IPS-20b (cell line): ENCODE results near the gene GOLGA5.

ENCODE experiments used
- H3K27ac ChIP-seq: one replicate; pipeline ENCODE4 v1.5.1; 2013; ENCODE audit warnings: low read length
- H3K27me3 ChIP-seq: 2 replicates; pipeline ENCODE4 v1.6.1; 2013; ENCODE audit warnings: mild to moderate bottlenecking, low read length, inconsistent platforms; ENCODE audit not compliant: insufficient read depth
- H3K36me3 ChIP-seq: 2 replicates; pipeline ENCODE4 v1.6.1; 2013; ENCODE audit warnings: low read depth, mild to moderate bottlenecking, inconsistent platforms, low read length, moderate library complexity; ENCODE audit not compliant: insufficient read depth
- H3K4me1 ChIP-seq: 2 replicates; pipeline ENCODE4 v1.6.1; 2013; ENCODE audit warnings: mild to moderate bottlenecking, control low read depth, inconsistent platforms, low read length, moderate library complexity; ENCODE audit not compliant: insufficient read depth
- H3K4me3 ChIP-seq: 2 replicates; pipeline ENCODE4 v1.5.1; 2013; ENCODE audit warnings: mild to moderate bottlenecking, low read length, inconsistent platforms
- H3K9ac ChIP-seq: 2 replicates; pipeline ENCODE4 v1.6.1; 2013; ENCODE audit warnings: low read depth, mild to moderate bottlenecking, inconsistent platforms, low read length, moderate library complexity
- H3K9me3 ChIP-seq: 2 replicates; pipeline ENCODE4 v1.6.1; 2013; ENCODE audit warnings: mild to moderate bottlenecking, low read depth, low read length, inconsistent platforms; ENCODE audit not compliant: insufficient read depth

GOLGA5 gene

GRCh38 chr14:92781350-92781749 is 12.8 kb upstream of the GOLGA5 start:
- Histone ChIP-seq H3K36me3 (no peaks in the 10 kb centered on the region), H3K4me1 (no peaks in the 10 kb centered on the region), H3K9ac (no peak overlapping the region), H3K9me3 (no peaks in the 10 kb centered on the region), H3K4me3 (no peak overlapping the region), H3K27ac (no peak overlapping the region), H3K27me3 (no peaks in the 10 kb centered on the region)

DNA sequence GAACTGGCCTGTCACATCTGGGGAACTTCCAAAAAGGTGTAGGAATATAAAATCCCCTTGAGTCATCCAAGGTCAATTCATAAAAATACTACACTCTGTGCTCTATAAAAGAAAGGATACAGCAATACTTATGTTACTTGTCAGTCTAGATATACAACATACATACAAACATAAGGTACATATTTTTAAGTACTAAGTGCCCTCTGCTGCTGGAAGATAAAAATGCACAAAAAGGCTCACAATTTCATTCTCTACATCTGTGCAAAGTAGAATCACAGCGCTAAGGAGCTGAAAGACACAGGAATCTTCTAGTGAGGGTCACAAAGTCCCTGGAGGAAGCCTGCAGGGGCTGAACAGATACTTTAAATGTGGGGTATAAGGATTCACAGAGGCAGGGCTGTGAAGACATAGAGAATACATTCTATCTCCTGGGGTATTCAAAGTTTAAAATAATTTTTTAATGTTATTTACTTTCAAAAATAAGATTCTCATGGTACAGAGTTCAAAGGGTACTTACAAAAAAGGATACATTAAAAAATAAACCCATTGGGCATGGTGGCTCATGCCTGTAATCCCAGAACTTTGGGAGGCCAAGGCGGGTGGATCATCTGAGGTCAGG is 10.2 kb upstream of the GOLGA5 start:
- no peak overlapping the region for H3K4me3 ChIP-seq
- no peak overlapping the region for H3K27ac ChIP-seq
- no peaks in the 10 kb centered on the region for H3K27me3 ChIP-seq
- peaks cover 2% of the 10 kb centered on the region; the same call in 1 of the 2 replicates for H3K9me3 ChIP-seq
- no peak overlapping the region for H3K9ac ChIP-seq
- H3K36me3 ChIP-seq = no peaks in the 10 kb centered on the region
- no peaks in the 10 kb centered on the region for H3K4me1 ChIP-seq

DNA sequence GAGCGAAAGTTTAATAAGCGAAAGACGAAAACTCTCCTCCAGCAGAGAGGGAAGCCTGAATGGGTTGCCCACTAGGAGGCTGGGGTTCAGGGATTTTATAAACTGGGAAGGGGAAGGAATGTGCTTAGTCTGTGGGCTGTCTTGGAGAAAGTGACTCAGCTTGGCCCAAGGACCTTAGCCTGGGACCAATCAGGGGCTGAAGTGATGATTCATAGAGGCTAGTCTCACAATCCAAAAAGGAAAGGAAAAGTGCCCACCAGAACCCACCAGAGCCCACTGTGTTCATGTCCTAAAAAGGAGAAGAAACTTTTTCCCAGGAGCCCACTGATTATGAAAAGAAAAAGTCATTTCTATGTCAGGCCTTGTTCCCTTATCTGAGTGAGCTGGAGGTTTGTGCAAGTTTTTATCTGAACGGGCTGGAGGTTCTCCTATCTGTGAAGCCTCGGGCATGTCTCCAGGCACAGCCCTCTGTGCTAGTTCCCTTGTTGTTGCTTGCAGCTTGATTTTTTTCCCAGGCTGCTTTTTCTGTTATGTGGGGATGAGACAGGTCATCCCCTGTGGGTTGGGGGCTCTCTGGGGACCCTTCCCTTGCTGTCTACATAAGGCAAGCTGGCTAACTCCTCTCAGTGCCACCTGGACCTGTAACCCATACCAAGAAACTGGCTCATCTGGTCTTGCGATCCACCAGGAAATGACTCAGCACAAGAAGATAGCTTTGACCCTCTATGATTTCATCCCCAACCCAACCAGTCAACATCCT is 8.3 kb upstream of the GOLGA5 start:
- H3K36me3 ChIP-seq = no peaks in the 10 kb centered on the region
- H3K9me3 ChIP-seq = peaks cover 11% of the 10 kb centered on the region; the same call in 1 of the 2 replicates
- H3K27me3 ChIP-seq = no peaks in the 10 kb centered on the region
- no peak overlapping the region for H3K4me3 ChIP-seq
- H3K9ac ChIP-seq = no peak overlapping the region
- no peak overlapping the region for H3K27ac ChIP-seq
- no peaks in the 10 kb centered on the region for H3K4me1 ChIP-seq

GRCh38 chr14:92786427-92786756 is 7.7 kb upstream of the GOLGA5 start:
- Histone ChIP-seq H3K9me3 (peaks cover 11% of the 10 kb centered on the region; the same call in 1 of the 2 replicates), H3K36me3 (no peaks in the 10 kb centered on the region), H3K4me3 (no peak overlapping the region), H3K27me3 (no peaks in the 10 kb centered on the region), H3K9ac (no peak overlapping the region), H3K4me1 (no peaks in the 10 kb centered on the region), H3K27ac (no peak overlapping the region)

DNA sequence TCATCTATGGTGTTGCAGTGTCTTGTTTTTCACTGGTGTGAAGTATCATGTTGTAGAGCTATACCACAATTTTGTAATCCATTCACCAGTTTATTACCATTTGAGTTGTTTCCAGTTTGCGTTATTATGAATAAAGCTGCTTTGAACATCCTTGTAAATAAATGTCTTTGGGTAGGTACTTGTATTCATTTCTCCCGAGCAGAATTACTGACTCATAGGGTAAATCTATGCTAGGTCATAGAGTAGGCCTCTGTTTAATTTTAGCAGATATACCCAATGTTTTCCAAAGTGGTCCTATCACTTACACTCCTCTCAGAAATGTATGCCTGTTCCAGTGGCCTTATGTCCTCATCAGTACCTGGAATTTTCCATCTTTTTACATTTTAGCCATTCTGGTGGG is 6.6 kb upstream of the GOLGA5 start:
- no peaks in the 10 kb centered on the region for H3K4me1 ChIP-seq
- H3K9ac ChIP-seq = no peak overlapping the region
- H3K36me3 ChIP-seq = no peaks in the 10 kb centered on the region
- no peak overlapping the region for H3K4me3 ChIP-seq
- peaks cover 11% of the 10 kb centered on the region; the same call in 1 of the 2 replicates for H3K9me3 ChIP-seq
- H3K27me3 ChIP-seq = no peaks in the 10 kb centered on the region
- H3K27ac ChIP-seq = no peak overlapping the region

DNA sequence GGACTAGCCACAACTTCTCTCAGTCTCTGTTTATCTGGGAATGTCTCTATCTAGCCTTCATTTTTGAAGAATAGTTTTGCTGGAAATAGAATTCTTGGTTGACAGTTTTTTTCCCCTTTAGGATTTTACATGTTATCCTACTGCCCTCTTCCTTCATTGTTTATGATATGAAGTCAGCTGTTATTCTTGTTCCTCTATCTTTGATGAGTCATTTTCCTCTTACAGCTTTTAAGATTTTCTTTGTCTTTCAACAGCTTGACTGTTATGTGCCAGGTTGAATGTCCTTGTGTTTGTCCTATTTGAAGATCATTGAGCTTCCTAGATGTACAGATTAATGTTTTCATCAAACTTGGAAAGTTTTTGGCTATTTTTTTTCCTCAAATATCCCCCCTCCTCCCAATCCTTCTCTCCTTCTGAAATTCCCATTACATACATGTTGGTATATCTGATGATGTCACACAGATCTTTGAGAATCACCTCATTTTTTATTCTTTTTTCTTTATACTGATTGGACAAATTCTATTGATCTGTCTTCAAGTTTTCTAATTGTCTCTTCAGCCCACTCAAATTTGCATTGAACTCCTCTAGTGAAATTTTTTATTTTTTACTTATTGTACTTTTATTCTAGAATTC is 4.5 kb upstream of the GOLGA5 start:
- H3K9me3 ChIP-seq = peaks cover 11% of the 10 kb centered on the region; the same call in 1 of the 2 replicates
- H3K27ac ChIP-seq = no peak overlapping the region
- no peaks in the 10 kb centered on the region for H3K4me1 ChIP-seq
- no peak overlapping the region for H3K4me3 ChIP-seq
- H3K36me3 ChIP-seq = no peaks in the 10 kb centered on the region
- H3K9ac ChIP-seq = no peak overlapping the region
- no peaks in the 10 kb centered on the region; the same call in 1 of the 2 replicates for H3K27me3 ChIP-seq

DNA sequence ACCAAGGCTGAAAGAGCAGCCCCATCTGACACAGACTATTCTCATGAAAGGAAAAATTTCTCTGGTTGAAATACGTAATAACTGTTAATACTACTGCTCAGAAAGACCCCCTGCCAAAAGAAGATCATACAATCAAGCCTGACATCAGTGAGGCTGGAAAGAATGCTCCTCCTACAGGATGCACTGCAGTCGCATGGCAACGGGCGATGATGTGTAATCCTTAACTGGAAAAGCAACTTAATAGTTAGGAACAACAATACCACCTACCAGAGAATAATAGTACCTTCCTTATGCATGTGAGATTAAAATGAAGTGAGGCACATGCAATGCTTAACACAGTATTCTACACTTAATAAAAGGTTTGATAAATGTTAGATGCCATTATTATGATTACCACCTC is 1.2 kb upstream of the GOLGA5 start:
- H3K27me3 ChIP-seq = no peaks in the 10 kb centered on the region; the same call in 1 of the 2 replicates
- no peak overlapping the region for H3K27ac ChIP-seq
- no peak overlapping the region for H3K4me3 ChIP-seq
- peaks cover 11% of the 10 kb centered on the region; the same call in 1 of the 2 replicates for H3K9me3 ChIP-seq
- H3K36me3 ChIP-seq = peaks cover 9% of the 10 kb centered on the region
- H3K4me1 ChIP-seq = no peaks in the 10 kb centered on the region
- peak overlapping the region; percentile 84; the same call in 1 of the 2 replicates for H3K9ac ChIP-seq

- Histone ChIP-seq H3K27me3 (no peaks in the 10 kb centered on the region; the same call in 1 of the 2 replicates), H3K9me3 (peaks cover 3% of the 10 kb centered on the region; the same call in 1 of the 2 replicates), H3K4me3 (peak overlapping the region; percentile 98), H3K9ac (peak overlapping the region; percentile 96), H3K4me1 (no peaks in the 10 kb centered on the region), H3K36me3 (peaks cover 15% of the 10 kb centered on the region), H3K27ac (no peak overlapping the region)
Observed at GRCh38 chr14:92794547-92794941, 439 bp downstream of the GOLGA5 start.

- Histone ChIP-seq H3K9me3 (no peaks in the 10 kb centered on the region), H3K27me3 (no peaks in the 10 kb centered on the region; the same call in 1 of the 2 replicates), H3K36me3 (peaks cover 16% of the 10 kb centered on the region), H3K4me1 (no peaks in the 10 kb centered on the region), H3K4me3 (peak overlapping the region; percentile 98), H3K9ac (peak overlapping the region; percentile 96), H3K27ac (no peak overlapping the region)
Observed at GRCh38 chr14:92794961-92795360, 856 bp downstream of the GOLGA5 start.

DNA sequence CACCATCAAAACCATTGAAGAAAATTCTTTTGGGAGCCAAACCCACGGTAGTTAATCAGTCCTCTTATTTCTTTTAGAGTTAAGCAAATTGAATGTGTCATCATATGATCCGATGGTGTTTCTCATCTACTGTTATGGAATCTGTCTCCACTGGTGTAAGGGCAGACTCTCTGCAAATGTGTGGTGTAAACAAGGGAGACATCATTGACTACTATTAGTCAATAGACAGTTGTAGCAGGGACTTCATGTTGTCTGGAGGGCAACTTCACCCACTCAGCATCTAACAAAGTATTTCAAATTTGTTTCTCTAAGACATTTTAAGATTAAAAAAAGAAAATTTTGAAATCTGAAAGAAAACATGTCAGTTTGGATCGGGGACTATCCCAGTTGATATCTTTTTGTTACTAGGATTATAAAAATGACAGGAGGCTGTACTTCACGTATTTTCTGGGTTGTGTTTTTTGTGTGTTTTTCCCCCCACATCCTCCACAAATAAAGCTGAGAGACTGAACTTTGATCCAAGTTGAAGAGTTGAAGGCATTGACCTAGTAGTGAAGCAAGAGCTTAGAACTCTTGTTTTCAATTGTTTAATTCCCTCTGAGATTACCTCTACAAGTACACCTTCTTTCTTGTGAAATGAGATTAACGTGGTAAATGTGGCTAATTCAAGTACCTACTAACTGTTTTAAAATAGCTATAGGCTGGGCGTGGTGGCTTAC is 4.0 kb downstream of the GOLGA5 start:
- no peak overlapping the region for H3K27ac ChIP-seq
- no peak overlapping the region for H3K9ac ChIP-seq
- H3K36me3 ChIP-seq = peaks cover 23% of the 10 kb centered on the region
- no peaks in the 10 kb centered on the region for H3K4me1 ChIP-seq
- no peaks in the 10 kb centered on the region for H3K9me3 ChIP-seq
- no peaks in the 10 kb centered on the region; the same call in 1 of the 2 replicates for H3K27me3 ChIP-seq
- no peak overlapping the region for H3K4me3 ChIP-seq

DNA sequence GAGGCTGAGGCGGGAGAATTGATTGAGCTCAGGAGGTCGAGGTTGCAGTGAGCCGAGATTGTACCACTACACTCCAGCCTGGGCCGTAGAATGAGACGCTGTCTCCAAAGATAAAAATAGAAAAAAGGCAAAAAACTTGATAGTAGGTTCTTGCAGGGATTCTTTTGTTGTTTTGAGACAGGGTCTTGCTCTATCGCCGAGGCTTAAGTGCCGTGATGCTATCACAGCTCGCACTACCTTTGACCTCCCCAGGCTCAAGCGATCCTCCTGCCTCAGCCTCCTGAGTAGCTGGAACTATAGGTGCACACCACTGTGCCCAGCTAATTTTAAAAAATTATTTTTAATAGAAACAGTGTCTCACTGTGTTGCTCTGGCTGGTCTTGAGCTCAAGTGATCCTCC is 4.7 kb downstream of the GOLGA5 start:
- Histone ChIP-seq H3K27me3 (no peaks in the 10 kb centered on the region), H3K9ac (no peak overlapping the region), H3K4me1 (no peaks in the 10 kb centered on the region), H3K9me3 (no peaks in the 10 kb centered on the region), H3K27ac (no peak overlapping the region), H3K36me3 (peaks cover 25% of the 10 kb centered on the region), H3K4me3 (no peak overlapping the region)
